ENCODE measurements around the gene PPP1R16B.

GRCh38 chr20:38951611-38952010 is 146.1 kb downstream of the PPP1R16B start:
- TF ChIP-seq POLR2A (IDR thresholded peaks at IDR 0.05), result no peak
- TF ChIP-seq, protein P1, sequence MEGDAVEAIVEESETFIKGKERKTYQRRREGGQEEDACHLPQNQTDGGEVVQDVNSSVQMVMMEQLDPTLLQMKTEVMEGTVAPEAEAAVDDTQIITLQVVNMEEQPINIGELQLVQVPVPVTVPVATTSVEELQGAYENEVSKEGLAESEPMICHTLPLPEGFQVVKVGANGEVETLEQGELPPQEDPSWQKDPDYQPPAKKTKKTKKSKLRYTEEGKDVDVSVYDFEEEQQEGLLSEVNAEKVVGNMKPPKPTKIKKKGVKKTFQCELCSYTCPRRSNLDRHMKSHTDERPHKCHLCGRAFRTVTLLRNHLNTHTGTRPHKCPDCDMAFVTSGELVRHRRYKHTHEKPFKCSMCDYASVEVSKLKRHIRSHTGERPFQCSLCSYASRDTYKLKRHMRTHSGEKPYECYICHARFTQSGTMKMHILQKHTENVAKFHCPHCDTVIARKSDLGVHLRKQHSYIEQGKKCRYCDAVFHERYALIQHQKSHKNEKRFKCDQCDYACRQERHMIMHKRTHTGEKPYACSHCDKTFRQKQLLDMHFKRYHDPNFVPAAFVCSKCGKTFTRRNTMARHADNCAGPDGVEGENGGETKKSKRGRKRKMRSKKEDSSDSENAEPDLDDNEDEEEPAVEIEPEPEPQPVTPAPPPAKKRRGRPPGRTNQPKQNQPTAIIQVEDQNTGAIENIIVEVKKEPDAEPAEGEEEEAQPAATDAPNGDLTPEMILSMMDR (IDR thresholded peaks at IDR 0.05), result no peak

All from vagina (tissue), 2 donors.